ENCODE results near the gene OPCML. TPM values are rescaled to one million over a fixed set of nuclear protein-coding genes. Genes with fewer than 3 reads are reported as not detected.

OPCML gene
- total and polyA plus RNA-seq, 2 experiments from 2014 or later, result 1.2 to 4.4 TPM

DNA sequence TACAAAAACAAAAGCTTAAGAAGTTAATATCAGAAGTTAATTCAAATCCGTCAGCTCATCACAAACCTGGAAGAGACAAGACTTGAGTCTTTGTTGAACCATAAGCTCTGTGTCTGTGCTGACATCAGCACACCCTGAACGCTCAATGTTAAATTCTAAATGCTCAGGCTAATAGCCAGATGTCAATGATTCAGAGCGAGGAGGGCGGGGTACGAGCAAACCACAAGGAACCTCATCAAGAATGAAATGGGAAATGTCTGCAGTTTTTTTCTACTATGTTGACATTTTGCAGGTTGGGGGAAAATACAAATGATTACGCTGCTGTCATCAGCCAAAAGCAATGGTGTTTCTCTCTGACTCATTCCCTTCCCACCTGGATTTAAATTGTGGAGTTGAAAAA is 1104.7 kb downstream of the OPCML start:
- Histone ChIP-seq H3K79me2 (replicated peaks; ENCODE audit: insufficient read depth) (no peaks in the 10 kb centered on the region), H3K27me3 (ENCODE audit: insufficient read depth) (no peaks in the 10 kb centered on the region), H4K20me1 (replicated peaks; ENCODE audit: insufficient read depth) (no peaks in the 10 kb centered on the region), H3K36me3 (ENCODE audit: insufficient read depth) (no peaks in the 10 kb centered on the region), H3F3A (replicated peaks; ENCODE audit: low read depth) (no peaks in the 10 kb centered on the region), H3K4me1 (ENCODE audit: insufficient read depth) (no peaks in the 10 kb centered on the region), H3K4me2 (no peak overlapping the region), H2AFZ (no peak overlapping the region), H3K9me2 (ENCODE audit: insufficient read depth) (no peaks in the 10 kb centered on the region), H3K4me3 (no peak overlapping the region), H3K27ac (ENCODE audit: low read depth) (no peak overlapping the region)
- no peak overlapping the region for H3K4me3 Mint-ChIP-seq
- H3K36me3 Mint-ChIP-seq (ENCODE audit: low read depth), result no peaks in the 10 kb centered on the region; the same call in 2 of the 3 replicates
- TF ChIP-seq, protein P1, sequence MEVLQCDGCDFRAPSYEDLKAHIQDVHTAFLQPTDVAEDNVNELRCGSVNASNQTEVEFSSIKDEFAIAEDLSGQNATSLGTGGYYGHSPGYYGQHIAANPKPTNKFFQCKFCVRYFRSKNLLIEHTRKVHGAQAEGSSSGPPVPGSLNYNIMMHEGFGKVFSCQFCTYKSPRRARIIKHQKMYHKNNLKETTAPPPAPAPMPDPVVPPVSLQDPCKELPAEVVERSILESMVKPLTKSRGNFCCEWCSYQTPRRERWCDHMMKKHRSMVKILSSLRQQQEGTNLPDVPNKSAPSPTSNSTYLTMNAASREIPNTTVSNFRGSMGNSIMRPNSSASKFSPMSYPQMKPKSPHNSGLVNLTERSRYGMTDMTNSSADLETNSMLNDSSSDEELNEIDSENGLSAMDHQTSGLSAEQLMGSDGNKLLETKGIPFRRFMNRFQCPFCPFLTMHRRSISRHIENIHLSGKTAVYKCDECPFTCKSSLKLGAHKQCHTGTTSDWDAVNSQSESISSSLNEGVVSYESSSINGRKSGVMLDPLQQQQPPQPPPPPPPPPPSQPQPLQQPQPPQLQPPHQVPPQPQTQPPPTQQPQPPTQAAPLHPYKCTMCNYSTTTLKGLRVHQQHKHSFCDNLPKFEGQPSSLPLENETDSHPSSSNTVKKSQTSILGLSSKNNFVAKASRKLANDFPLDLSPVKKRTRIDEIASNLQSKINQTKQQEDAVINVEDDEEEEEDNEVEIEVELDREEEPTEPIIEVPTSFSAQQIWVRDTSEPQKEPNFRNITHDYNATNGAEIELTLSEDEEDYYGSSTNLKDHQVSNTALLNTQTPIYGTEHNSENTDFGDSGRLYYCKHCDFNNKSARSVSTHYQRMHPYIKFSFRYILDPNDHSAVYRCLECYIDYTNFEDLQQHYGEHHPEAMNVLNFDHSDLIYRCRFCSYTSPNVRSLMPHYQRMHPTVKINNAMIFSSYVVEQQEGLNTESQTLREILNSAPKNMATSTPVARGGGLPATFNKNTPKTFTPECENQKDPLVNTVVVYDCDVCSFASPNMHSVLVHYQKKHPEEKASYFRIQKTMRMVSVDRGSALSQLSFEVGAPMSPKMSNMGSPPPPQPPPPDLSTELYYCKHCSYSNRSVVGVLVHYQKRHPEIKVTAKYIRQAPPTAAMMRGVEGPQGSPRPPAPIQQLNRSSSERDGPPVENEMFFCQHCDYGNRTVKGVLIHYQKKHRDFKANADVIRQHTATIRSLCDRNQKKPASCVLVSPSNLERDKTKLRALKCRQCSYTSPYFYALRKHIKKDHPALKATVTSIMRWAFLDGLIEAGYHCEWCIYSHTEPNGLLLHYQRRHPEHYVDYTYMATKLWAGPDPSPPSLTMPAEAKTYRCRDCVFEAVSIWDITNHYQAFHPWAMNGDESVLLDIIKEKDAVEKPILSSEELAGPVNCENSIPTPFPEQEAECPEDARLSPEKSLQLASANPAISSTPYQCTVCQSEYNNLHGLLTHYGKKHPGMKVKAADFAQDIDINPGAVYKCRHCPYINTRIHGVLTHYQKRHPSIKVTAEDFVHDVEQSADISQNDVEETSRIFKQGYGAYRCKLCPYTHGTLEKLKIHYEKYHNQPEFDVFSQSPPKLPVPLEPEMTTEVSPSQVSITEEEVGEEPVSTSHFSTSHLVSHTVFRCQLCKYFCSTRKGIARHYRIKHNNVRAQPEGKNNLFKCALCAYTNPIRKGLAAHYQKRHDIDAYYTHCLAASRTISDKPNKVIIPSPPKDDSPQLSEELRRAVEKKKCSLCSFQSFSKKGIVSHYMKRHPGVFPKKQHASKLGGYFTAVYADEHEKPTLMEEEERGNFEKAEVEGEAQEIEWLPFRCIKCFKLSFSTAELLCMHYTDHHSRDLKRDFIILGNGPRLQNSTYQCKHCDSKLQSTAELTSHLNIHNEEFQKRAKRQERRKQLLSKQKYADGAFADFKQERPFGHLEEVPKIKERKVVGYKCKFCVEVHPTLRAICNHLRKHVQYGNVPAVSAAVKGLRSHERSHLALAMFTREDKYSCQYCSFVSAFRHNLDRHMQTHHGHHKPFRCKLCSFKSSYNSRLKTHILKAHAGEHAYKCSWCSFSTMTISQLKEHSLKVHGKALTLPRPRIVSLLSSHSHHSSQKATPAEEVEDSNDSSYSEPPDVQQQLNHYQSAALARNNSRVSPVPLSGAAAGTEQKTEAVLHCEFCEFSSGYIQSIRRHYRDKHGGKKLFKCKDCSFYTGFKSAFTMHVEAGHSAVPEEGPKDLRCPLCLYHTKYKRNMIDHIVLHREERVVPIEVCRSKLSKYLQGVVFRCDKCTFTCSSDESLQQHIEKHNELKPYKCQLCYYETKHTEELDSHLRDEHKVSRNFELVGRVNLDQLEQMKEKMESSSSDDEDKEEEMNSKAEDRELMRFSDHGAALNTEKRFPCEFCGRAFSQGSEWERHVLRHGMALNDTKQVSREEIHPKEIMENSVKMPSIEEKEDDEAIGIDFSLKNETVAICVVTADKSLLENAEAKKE (CRISPR knock-in tag; IDR thresholded peaks at IDR 0.05), result no peak
- no peak for TF ChIP-seq NANOG (IDR thresholded peaks at IDR 0.05; ENCODE audit: borderline replicate concordance)
- H3K4me1 Mint-ChIP-seq, result peaks cover 26% of the 10 kb centered on the region
- H3K27me3 Mint-ChIP-seq (ENCODE audit: insufficient read depth, low read depth, poor library complexity), result no peaks in the 10 kb centered on the region
- no peak for ATAC-seq
- H3K9me3 Mint-ChIP-seq, result no peaks in the 10 kb centered on the region
- H3K27ac Mint-ChIP-seq, result no peak overlapping the region
- no peak for DNase-seq (ENCODE audit: low spot score)

DNA sequence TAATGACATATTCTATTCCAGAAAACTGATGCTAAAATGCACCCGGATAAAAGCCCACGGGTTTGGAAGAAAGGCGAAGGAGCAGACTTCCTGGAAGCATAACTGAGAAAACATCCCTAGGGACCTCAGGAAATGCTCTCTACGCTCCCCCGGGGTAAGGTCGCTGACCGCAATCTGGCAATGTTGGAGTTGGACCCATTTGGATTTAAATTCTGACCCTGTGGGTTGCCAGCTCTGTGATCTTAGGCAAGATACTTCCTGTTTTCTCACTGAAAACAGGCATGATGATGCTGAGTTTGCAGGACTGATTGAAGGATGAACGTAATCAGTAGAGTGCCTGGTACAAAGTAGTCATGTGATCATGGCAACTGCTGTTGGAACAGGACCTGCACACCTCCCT is 1107.9 kb downstream of the OPCML start:
- no peaks in the 10 kb centered on the region for H3K36me3 ChIP-seq (ENCODE audit: insufficient read depth)
- DNase-seq (ENCODE audit: low spot score) (no peak), ATAC-seq (no peak)
- H3K4me1 ChIP-seq (ENCODE audit: insufficient read depth), result no peaks in the 10 kb centered on the region
- H3K27ac Mint-ChIP-seq, result no peak overlapping the region
- no peaks in the 10 kb centered on the region for H3K27me3 Mint-ChIP-seq (ENCODE audit: insufficient read depth, low read depth, poor library complexity)
- H2AFZ ChIP-seq, result no peak overlapping the region
- peaks cover 17% of the 10 kb centered on the region for H3K4me1 Mint-ChIP-seq
- H3K27me3 ChIP-seq (ENCODE audit: insufficient read depth), result no peaks in the 10 kb centered on the region
- no peaks in the 10 kb centered on the region for H3F3A ChIP-seq (replicated peaks; ENCODE audit: low read depth)
- no peaks in the 10 kb centered on the region for H3K79me2 ChIP-seq (replicated peaks; ENCODE audit: insufficient read depth)
- no peaks in the 10 kb centered on the region for H4K20me1 ChIP-seq (replicated peaks; ENCODE audit: insufficient read depth)
- no peaks in the 10 kb centered on the region; the same call in 2 of the 3 replicates for H3K36me3 Mint-ChIP-seq (ENCODE audit: low read depth)
- no peak overlapping the region for H3K4me2 ChIP-seq
- H3K4me3 ChIP-seq, result no peak overlapping the region
- H3K27ac ChIP-seq (ENCODE audit: low read depth), result no peak overlapping the region
- 0 out of 2 replicates have a peak, but pooled peaks cover 3% of the 10 kb centered on the region for H3K9me2 ChIP-seq (ENCODE audit: insufficient read depth)
- H3K4me3 Mint-ChIP-seq, result no peak overlapping the region
- no peaks in the 10 kb centered on the region for H3K9me3 Mint-ChIP-seq
- TF ChIP-seq, protein P2, sequence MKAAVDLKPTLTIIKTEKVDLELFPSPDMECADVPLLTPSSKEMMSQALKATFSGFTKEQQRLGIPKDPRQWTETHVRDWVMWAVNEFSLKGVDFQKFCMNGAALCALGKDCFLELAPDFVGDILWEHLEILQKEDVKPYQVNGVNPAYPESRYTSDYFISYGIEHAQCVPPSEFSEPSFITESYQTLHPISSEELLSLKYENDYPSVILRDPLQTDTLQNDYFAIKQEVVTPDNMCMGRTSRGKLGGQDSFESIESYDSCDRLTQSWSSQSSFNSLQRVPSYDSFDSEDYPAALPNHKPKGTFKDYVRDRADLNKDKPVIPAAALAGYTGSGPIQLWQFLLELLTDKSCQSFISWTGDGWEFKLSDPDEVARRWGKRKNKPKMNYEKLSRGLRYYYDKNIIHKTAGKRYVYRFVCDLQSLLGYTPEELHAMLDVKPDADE (IDR thresholded peaks at IDR 0.05), result no peak
- no peak for TF ChIP-seq STAT1 (IDR thresholded peaks at IDR 0.05; ENCODE audit: unreplicated experiment)
- no peak for TF ChIP-seq CREB1 (CRISPR knock-in tag; IDR thresholded peaks at IDR 0.05; ENCODE audit: low read depth)
- TF ChIP-seq NANOG (IDR thresholded peaks at IDR 0.05; ENCODE audit: borderline replicate concordance), result no peak
- no peak for TF ChIP-seq JUNB (IDR thresholded peaks at IDR 0.05; ENCODE audit: unreplicated experiment)
- TF ChIP-seq EZH2phosphoT487 (IDR thresholded peaks at IDR 0.05; ENCODE audit: unreplicated experiment), result no peak
- no peak for TF ChIP-seq ZNF114 (CRISPR knock-in tag; IDR thresholded peaks at IDR 0.05)
- TF ChIP-seq, protein P3, sequence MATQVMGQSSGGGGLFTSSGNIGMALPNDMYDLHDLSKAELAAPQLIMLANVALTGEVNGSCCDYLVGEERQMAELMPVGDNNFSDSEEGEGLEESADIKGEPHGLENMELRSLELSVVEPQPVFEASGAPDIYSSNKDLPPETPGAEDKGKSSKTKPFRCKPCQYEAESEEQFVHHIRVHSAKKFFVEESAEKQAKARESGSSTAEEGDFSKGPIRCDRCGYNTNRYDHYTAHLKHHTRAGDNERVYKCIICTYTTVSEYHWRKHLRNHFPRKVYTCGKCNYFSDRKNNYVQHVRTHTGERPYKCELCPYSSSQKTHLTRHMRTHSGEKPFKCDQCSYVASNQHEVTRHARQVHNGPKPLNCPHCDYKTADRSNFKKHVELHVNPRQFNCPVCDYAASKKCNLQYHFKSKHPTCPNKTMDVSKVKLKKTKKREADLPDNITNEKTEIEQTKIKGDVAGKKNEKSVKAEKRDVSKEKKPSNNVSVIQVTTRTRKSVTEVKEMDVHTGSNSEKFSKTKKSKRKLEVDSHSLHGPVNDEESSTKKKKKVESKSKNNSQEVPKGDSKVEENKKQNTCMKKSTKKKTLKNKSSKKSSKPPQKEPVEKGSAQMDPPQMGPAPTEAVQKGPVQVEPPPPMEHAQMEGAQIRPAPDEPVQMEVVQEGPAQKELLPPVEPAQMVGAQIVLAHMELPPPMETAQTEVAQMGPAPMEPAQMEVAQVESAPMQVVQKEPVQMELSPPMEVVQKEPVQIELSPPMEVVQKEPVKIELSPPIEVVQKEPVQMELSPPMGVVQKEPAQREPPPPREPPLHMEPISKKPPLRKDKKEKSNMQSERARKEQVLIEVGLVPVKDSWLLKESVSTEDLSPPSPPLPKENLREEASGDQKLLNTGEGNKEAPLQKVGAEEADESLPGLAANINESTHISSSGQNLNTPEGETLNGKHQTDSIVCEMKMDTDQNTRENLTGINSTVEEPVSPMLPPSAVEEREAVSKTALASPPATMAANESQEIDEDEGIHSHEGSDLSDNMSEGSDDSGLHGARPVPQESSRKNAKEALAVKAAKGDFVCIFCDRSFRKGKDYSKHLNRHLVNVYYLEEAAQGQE (IDR thresholded peaks at IDR 0.05; ENCODE audit: unreplicated experiment), result no peak
- TF ChIP-seq EZH2 (IDR thresholded peaks at IDR 0.05; ENCODE audit: low read depth, unreplicated experiment), result no peak

Data from GM23338 (cell line).